Stimulated activated CD8-positive, alpha-beta memory T cell treated with anti-CD3 and anti-CD28 coated beads, Interleukin-12 subunit alpha, Interleukin-12 subunit beta, amount 100 ng/mL, for 1 hour (primary cell): ENCODE data around the gene RPL3.

Experiments
- DNase-seq: peaks from one replicate; pipeline ENCODE4 v3.0.0-alpha.2; 2020; ENCODE audit warnings: low read depth

The RPL3 gene

GRCh38 chr22:39299829-39300178 is 19.6 kb downstream of the RPL3 start:
- no peak for DNase-seq

GRCh38 chr22:39298241-39298987 is 21.0 kb downstream of the RPL3 start:
- DNase-seq, result no peak

GRCh38 chr22:39297490-39298240 is 21.8 kb downstream of the RPL3 start:
- DNase-seq, result no peak

GRCh38 chr22:39296981-39297489 is 22.4 kb downstream of the RPL3 start:
- DNase-seq, result no peak

GRCh38 chr22:39296535-39296934 is 22.9 kb downstream of the RPL3 start:
- DNase-seq, result no peak

DNA sequence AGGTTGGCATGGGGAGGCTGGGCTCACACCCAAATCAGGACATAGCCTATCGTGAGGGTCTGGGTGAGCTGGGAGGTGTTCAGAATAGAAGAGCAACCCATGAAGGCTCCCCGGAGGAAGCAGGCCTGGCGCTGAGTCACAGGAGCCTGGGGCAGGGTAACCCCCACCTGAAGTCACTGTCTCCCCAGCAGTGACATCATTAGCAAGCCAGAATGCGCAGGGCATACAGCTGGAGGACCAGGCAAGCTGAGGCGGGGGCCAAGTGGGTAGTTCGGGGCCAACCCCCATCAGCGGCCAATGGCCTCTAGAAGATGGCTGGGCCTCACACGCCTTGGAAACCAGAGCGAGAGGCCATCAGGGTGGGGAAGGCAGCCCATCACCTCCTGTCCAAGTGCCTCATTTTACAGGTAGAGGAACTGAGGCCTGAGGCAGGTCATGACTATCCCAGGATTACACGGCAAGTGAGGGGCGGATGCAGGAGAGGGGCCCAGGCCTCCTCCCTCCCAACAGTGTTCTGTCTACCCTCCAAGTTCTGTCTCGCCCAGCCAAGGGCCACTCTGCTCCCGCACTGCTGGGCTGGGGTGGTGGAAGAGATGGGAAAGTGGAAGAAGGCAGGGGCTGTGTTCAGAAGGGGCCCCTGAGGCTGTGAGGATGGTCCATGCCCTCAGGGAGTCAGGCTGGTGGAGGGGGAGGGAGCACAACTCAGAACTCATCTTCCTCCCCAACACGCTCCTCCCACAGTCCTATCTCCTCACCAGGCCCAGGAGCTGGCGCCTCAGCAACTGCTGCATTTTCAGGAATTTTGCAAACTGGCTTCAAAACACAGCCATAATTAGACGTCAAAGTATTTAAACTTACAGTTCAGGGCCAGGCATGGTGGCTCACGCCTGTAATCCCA is 24.6 kb downstream of the RPL3 start:
- no peak for DNase-seq

- no peak for DNase-seq
Measured at GRCh38 chr22:39293766-39294368, 25.6 kb downstream of the RPL3 start.

DNA sequence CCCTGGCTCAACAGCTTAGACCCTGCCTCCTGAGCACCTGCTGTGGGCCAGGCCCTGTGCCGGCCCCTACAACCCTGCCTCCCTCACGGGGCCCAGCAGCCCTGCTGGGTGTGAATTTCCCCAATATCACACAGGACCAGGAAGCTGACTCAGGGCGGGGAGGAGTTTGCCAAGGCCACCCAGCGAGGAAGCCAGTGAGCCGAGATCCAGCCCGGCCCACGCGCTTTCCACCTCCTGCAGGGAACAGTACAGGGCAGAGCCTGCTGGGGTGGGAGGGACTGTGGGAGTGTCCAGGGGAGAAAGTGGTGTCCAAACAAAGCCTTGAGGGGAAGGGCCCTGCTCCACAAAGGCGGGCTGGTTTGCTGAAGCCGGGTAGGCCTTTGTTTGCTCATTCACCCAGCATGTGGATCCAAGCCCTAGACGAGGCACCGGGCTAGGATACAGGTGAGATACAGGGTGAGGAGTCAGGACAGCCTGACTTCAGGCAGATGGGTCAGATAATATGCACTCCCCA is 26.8 kb downstream of the RPL3 start:
- no peak for DNase-seq

GRCh38 chr22:39292031-39292462 is 27.4 kb downstream of the RPL3 start:
- no peak for DNase-seq

DNA sequence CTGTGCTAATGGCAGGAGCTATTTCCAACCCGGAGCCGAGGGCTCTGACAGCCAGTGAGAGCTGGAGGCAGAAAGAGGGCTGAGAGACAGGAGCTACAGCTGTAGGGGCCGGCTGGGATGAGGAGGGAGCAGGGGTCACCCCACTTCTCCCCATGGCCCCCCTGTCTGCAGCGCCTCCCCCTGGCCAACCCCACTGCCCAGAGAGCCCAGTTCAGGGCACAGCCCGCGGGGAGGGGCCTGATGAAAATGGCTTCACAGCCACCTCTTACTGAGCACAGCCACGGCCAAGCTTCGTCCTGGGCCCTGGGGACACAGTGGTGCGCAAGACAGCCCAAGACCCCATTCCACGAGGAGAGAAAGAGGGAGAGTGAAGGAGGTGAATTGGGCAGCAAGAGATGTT is 27.9 kb downstream of the RPL3 start:
- no peak for DNase-seq

DNA sequence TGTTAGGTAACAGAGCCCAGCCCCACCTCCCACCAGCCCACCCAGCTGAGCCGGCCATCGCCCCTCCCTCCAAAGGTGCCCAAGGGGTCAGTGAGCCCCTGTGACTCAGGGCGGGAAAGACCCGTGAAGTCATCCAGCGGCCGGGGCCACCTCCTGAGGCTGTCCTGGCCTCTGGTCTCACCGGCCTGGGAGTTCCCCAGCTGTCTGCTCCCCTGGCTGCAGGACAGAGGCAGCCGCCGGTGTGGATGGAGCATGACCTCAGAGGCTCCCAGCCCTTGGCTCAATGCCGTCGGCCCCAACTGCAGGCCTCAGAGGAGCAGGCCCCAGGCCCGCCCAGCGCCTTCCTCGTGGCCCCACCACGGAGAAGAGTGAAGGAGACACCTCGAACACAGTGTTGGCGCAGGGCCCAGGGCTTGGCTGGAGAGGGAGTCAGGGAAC is 28.7 kb downstream of the RPL3 start:
- DNase-seq, result no peak

DNA sequence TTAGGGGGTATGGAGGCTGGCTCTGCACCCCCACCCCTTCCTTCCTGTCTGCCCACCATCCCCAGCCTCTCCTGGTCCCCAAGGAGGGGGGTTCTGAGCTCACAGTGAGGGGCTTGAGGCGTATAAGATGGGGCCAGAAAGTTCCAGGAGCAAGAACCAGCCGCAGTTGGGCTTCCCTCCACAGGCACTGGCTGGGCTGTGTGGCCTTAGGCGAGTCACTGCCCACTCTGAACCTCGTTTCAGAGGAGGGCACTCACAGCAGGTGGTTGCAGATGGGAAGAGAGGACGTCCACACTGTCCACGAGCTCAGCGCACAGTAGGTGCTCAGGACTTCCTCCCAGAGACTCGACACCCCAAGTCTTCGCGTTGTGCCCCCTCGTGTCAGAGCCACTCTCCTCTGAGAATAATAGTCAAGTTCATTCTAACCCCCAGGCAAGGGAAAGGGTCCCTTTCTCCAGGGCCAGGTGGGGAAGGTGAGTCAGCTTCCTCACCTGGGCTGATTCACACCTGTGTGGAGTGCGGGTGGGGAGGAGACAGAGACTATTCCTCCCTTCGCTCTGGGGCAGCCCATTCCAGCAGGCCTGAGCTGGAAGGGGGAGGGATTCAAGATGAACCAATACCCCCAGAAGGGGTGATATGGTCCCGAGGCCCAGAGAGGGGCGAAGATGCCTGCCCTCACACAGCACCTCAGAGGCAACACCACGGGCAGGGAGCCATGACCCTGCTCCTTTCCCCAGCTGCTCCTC is 29.3 kb downstream of the RPL3 start:
- no peak for DNase-seq

DNA sequence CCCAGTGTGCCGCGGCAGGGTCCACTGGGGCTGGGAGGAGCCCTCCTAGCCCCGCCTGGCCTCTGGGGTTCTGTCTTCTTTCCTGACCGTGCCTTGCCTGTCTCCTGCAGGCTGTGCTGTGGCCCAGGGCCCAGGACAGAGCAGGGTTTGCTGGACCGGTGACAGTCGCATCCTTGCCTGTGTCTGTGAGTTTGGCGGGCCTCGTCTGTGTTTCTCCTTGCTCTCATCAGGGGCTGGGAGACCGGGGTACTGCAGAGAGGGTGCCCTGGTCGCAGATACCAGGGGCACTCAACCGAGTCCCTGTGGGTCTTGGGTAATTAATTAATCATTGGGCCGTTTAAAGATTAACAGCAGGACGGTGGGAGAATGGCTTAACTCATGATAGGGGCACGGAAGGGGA is 29.9 kb downstream of the RPL3 start:
- no peak for DNase-seq

GRCh38 chr22:39288135-39288898 is 31.1 kb downstream of the RPL3 start:
- DNase-seq, result no peak

DNA sequence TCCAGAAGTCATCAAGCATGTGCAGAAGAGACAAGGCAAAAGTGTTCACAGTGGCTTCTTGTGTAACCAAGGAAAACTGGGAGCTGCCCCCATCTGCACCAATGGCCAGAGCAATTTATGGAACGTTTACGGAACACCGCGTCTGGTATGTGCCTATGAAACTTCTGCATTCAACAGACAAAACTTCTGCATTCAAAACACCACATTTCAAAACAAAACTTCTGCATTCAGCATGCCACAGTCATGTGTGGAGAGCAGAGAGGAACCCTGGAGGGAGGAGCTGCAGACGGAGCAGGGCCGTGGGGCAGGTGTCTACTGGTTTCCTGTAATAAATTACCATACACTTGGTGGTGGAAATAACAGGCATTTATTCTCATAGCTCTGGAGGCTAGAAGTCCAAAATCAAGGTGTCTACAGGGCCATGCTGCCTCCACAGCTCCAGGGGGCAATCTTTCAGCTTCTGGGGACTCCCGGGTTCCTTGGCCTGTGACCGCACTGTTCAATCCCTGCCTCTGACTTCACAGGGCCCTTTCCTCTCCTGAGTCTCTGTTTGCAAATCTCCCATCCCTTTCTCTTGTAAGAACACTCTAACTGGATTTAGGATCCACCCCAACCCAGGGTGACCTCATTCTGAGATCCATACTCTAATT is 32.2 kb downstream of the RPL3 start:
- no peak for DNase-seq

- no peak for DNase-seq
Measured at GRCh38 chr22:39284983-39285382, 34.4 kb downstream of the RPL3 start.

GRCh38 chr22:39284142-39284980 is 35.1 kb downstream of the RPL3 start:
- no peak for DNase-seq

DNA sequence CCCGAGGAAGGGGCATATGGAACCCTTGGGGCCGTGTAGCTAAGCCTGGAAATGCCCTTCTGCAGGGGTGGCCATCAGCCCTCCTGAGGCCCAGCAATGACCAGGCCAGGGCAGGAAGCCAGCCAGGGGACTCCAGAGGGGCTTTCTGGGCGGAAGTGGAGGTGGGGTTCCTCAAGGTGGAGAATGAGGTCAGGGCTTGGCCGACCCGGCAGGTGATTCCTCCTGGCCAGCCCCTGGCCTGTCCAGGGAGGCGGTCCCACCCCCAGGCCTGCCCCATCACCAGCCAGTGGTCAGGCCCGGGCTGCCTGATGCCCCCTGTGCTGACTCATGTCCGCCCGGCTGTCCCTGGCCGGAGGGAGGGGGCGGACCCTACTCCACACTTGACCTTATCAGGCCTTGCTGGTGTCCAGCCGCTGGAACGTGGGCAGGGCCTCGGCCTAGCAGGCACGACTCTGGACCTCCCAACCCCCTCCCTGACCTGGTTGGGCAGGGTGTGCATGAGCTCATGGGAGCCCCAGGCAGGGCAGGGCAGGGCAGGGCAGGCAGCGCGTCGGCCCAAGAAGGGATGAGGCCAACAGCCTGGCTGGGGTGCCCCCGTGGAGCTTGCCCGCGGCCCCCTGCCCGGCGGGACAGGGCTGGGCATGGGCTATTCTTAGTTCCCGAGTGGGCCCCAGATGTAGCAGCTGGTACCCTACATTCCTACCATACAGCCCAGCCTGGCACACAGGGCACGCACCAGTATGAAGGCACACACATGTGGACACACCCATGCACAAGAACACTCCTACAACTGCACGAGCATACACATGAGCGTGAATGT is 35.9 kb downstream of the RPL3 start:
- DNase-seq, result no peak
